Epithelial cell of proximal tubule (primary cell): ENCODE data around the gene SHOX. TPM values are rescaled to one million over a fixed set of nuclear protein-coding genes. Genes with fewer than 3 reads are reported as not detected.

Experiments
- DNase-seq: peaks from one replicate; pipeline ENCODE4 v3.0.0-alpha.2; 2011; ENCODE audit warnings: low read depth
- H3K4me3 ChIP-seq: 2 replicates; pipeline ENCODE4 v1.5.1; 2011; ENCODE audit warnings: low read depth, mild to moderate bottlenecking, low read length
- CTCF ChIP-seq: conservative IDR thresholded peaks from 2 replicates; pipeline ENCODE4 v1.5.1; 2012; ENCODE audit warnings: low read depth, mild to moderate bottlenecking, low read length
- total RNA-seq: library from RNA; depleted of rRNA; stranded (reverse); fragments of >200 nt; gene quantifications from 2 replicates; pipeline ENCODE4 v1.2.3, GENCODE V29; 2015

The SHOX gene
- total RNA-seq, 1 donor from 2014 or later = not detected

DNA sequence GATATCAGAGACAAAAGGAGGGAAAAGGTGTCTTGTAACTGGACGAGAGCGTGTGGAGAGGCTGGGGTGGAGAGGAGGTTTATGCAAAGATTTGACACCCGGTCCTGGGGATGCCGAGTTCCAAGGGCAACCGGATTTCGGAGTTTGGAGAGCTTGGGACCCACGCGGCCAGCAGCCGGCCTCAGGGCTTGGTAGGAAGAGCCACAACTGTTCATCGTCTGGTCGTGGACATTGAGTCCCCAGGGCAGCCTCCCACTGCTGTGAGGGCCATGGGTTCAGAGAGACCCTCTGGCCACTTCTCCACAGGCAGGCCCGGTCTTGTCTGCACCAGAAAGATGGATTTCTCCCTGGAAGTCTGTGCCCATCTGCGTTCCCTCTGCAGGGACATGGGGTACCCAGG, 46.8 kb downstream of the SHOX start:
- H3K4me3 ChIP-seq = no peak overlapping the region
- TF ChIP-seq CTCF = no peak
- DNase-seq = no peak

DNA sequence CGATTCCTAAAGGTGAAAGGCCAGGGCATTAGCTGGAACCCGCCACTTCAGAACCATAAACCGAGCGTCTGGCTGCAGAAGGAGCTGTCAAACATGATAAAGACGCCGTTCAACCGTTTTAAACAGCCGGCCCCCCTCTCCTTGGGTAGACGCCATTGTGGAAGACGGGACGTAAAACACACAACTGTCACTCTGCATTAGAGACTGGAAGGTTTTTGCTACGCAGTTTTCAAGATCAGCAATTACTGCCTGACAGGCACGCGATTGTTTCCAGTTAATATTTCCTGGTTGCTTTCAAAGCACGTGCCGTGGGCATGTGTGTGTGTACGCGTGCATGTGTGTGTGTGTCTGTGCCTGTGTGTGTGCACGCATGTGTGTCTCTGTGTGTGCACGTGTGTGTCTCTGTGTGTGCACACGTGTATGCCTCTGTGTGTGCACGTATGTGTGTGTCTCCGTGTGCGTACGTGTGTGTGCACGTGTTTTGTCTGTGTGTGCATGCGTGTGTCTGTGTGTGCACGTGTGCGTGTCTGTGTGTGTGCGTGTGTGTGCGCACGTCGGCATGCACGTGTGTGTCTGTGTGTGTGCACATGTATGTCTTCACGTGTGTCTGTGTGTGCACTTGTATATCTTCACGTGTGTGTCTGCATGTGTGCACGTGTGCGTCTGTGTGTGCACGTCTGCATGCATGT, 48.8 kb downstream of the SHOX start:
- TF ChIP-seq CTCF = no peak
- H3K4me3 ChIP-seq = no peak overlapping the region
- no peak for DNase-seq

DNA sequence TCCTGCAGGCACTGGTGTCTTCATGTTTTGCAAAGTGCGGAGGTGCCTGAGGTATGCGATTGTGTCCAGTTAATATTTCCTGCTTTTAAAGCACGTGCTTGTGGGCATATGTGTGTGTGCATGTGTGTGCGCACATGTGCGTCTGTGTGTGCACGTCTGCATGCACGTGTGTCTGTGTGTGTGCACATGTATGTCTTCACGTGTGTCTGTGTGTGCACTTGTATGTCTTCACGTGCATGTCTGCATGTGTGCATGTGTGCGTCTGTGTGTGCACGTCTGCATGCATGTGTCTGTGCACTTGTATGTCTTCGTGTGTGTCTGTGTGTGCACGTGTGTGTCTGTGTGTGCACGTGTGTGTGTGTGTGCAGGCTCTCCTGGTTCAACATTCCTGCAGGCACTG, 49.5 kb downstream of the SHOX start:
- no peak for TF ChIP-seq CTCF
- H3K4me3 ChIP-seq = no peak overlapping the region
- no peak for DNase-seq

DNA sequence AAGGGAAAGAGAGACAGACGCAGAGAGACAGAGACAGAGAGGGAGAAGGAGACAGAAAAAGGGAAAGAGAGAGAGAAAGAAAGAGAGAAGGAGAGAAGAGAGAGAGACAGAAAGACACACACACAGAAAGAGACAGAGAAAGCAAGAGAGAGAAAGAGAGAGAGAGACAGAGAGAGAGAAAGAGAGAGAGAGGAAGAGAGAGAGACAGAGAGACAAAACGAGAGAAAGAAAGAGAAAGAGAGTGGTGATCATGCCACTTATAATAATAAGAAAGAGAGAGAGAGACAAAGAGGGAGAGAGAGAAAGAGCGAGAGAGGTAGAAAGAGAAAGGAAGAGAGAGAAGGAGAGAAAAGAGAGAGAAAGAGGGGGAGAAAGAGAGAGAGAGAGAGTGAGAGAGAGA, 51.4 kb downstream of the SHOX start:
- no peak for DNase-seq
- no peak overlapping the region for H3K4me3 ChIP-seq
- no peak for TF ChIP-seq CTCF

- DNase-seq = no peak
- H3K4me3 ChIP-seq = no peak overlapping the region
- no peak for TF ChIP-seq CTCF
Measured at GRCh38 chrX:682892-683291, 52.3 kb downstream of the SHOX start.

DNA sequence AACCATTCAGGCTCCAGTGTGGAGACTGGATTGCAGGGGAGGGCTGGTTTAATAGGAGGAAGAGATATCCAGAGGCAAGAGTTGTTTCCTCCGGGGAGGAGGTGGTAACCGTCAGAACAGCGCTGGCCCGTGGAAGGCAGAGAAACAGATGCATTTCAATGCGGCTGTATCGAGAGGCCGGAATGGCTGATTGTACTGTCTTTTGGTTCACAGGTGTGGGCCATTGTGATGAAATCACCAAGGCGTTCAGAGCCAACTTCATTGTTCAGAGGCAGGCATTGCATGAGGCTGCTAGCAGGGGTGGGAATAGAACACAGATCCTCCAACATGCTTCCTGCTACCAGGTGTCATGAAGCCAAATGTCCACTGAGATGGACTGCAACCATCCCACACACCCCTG, 53.0 kb downstream of the SHOX start:
- no peak overlapping the region for H3K4me3 ChIP-seq
- TF ChIP-seq CTCF = no peak
- no peak for DNase-seq
